GM19468 (cell line): ENCODE measurements around the gene EDA2R.

Source experiments
- ATAC-seq: cut with Tn5 transposase; IDR thresholded peaks from one replicate; pipeline ENCODE4 v1.9.1; 2021; ENCODE audit warnings: mild to moderate bottlenecking, moderate library complexity, moderate number of reproducible peaks; ENCODE audit not compliant: unreplicated experiment; ENCODE audit errors: extremely low read depth

The EDA2R gene

GRCh38 chrX:66553973-66554372 is 84.9 kb downstream of the EDA2R start:
- ATAC-seq = no peak

- ATAC-seq = no peak
These were observed 91.0 kb downstream of the EDA2R start for GRCh38 chrX:66547847-66548369.
